Measurements from ENCODE around the gene ELL2. TPM values are rescaled to one million over a fixed set of nuclear protein-coding genes. Genes with fewer than 3 reads are reported as not detected.
"Not testable (repeated sequence)": the region's sequence is repeated elsewhere in the genome, so short reads cannot be mapped to it uniquely, and the experiment has no call there.

ELL2 gene
- total RNA-seq, 2 experiments from 2014 or later, result 75.0 to 78.6 TPM

DNA sequence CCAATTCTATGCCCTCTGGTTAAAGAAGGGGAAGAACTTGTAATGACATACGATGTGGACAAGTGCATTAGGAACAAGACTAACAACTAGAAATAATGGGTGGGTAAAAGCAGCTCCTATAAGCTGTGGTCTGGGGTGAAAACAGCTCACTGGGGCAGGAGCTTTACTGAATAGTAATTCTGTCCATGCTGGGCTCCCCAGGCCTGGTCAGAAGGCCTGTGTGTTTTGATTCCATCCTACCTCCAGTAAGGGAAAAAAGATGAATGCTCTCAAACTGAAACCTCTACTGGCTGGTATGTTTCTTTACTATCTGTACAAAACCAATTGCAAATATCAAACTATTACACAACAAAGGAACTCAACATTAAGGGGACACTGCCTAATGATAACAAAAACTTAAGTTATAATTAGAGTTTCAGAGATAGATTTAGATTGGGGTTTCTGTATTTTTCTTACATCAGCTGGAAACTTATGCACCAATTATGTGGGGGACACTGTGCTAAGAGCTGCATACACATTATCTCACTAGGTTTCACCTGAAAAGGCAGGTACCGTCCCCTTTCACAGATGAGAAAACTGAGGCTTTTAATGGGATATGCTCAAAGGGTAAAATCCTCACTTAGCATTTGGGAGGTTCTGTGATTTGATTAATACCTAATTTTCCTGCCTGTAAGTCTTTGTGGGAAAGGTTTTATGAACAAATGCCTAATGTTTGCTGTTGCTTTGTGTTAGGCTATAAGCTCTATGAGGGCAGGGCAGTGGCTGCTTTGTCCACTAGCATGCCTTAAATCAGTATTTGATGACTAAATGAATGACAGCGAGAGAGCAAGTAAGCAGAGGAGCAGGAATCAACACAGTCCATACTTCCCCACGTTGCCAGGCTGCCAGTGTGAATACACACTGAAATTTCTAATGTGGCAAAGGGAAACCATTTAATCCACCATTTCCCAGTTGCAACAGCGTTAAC, 53.6 kb downstream of the ELL2 start:
- Mint-ChIP-seq H3K4me3 (no peak overlapping the region), H3K27me3 (ENCODE audit: low read depth) (no peaks in the 10 kb centered on the region)
- CTCF ChIA-PET, result no interaction called here

GRCh38 chr5:95907067-95907705, 54.5 kb downstream of the ELL2 start:
- H3K9me3 Mint-ChIP-seq, result no peaks in the 10 kb centered on the region
- intact Hi-C loops (cut with micrococcal nuclease), result no loop called here
- H3K27me3 Mint-ChIP-seq (ENCODE audit: low read depth), result no peaks in the 10 kb centered on the region
- no peak for DNase-seq
- CTCF ChIA-PET, result no interaction called here
- H3K27ac Mint-ChIP-seq, result no peak overlapping the region
- H3K36me3 Mint-ChIP-seq (ENCODE audit: low read depth), result peaks cover 25% of the 10 kb centered on the region
- peaks cover 1% of the 10 kb centered on the region for H3K4me1 Mint-ChIP-seq (ENCODE audit: low read depth)
- H3K4me3 Mint-ChIP-seq, result no peak overlapping the region

More for the DNA sequence above, 53.6 kb downstream of the ELL2 start:
- Mint-ChIP-seq H3K36me3 (ENCODE audit: low read depth) (peaks cover 28% of the 10 kb centered on the region), H3K27ac (no peak overlapping the region), H3K4me1 (ENCODE audit: low read depth) (no peaks in the 10 kb centered on the region), H3K9me3 (no peaks in the 10 kb centered on the region)
- no peak for DNase-seq
- intact Hi-C loops (cut with micrococcal nuclease), result no loop called here

- H3K9me3 Mint-ChIP-seq; CTCF ChIA-PET; H3K4me1 Mint-ChIP-seq (ENCODE audit: low read depth); H3K27ac Mint-ChIP-seq; H3K27me3 Mint-ChIP-seq (ENCODE audit: low read depth); DNase-seq; intact Hi-C loops (cut with micrococcal nuclease); H3K4me3 Mint-ChIP-seq: not testable (repeated sequence)
- peaks cover 23% of the 10 kb centered on the region for H3K36me3 Mint-ChIP-seq (ENCODE audit: low read depth)
These were observed 55.3 kb downstream of the ELL2 start for GRCh38 chr5:95906398-95906797.

DNA sequence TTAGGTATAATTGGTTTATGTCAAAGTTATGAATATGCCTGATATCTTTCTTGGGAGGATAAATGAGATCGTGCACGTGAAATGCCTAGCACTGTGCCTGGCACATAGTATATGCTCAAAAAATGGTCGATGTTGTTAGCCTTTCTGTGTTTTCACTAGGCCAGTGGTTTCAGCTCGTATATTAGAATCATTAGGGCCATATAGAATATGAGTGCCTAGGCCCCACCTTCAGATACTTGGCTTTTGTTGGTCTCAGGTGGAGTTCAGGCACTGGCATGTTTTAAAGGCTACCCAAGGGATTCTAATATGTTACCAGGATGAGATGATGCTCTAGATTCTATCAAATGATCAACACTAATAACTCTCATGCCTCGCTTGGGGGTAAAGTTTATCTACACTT, 56.8 kb downstream of the ELL2 start:
- Mint-ChIP-seq H3K27me3 (ENCODE audit: low read depth) (no peaks in the 10 kb centered on the region), H3K36me3 (ENCODE audit: low read depth) (peaks cover 21% of the 10 kb centered on the region), H3K4me1 (ENCODE audit: low read depth) (peaks cover 3% of the 10 kb centered on the region), H3K4me3 (no peak overlapping the region), H3K9me3 (no peaks in the 10 kb centered on the region), H3K27ac (no peak overlapping the region)
- intact Hi-C loops (cut with micrococcal nuclease), result no loop called here
- DNase-seq, result no peak
- CTCF ChIA-PET, result interaction anchor here (0.6 to 0.9 kb wide), 2 partner anchors 731 to 1522 kb away, joined by 3 to 5 read pairs; no protein-coding TSS in a partner anchor

- H3K36me3 Mint-ChIP-seq (ENCODE audit: low read depth), result peaks cover 22% of the 10 kb centered on the region
- H3K4me3 Mint-ChIP-seq, result no peak overlapping the region
- H3K27me3 Mint-ChIP-seq (ENCODE audit: low read depth), result no peaks in the 10 kb centered on the region
- H3K4me1 Mint-ChIP-seq (ENCODE audit: low read depth), result peaks cover 3% of the 10 kb centered on the region
- no peak overlapping the region for H3K27ac Mint-ChIP-seq
- no peaks in the 10 kb centered on the region for H3K9me3 Mint-ChIP-seq
- DNase-seq, result no peak
- CTCF ChIA-PET, result interaction anchor here (0.8 kb wide), 1 partner anchor 123 kb away, joined by 3 read pairs; no protein-coding TSS in a partner anchor
- intact Hi-C loops (cut with micrococcal nuclease), result no loop called here
These were observed 57.8 kb downstream of the ELL2 start for GRCh38 chr5:95903838-95904237.

- Mint-ChIP-seq H3K27me3 (ENCODE audit: low read depth) (no peaks in the 10 kb centered on the region), H3K4me3 (no peak overlapping the region), H3K4me1 (ENCODE audit: low read depth) (peaks cover 3% of the 10 kb centered on the region), H3K9me3 (no peaks in the 10 kb centered on the region), H3K36me3 (ENCODE audit: low read depth) (peaks cover 30% of the 10 kb centered on the region), H3K27ac (no peak overlapping the region)
- CTCF ChIA-PET, result no interaction called here
- DNase-seq, result no peak
- intact Hi-C loops (cut with micrococcal nuclease), result no loop called here
These were observed 59.7 kb downstream of the ELL2 start for GRCh38 chr5:95901676-95902627.

DNA sequence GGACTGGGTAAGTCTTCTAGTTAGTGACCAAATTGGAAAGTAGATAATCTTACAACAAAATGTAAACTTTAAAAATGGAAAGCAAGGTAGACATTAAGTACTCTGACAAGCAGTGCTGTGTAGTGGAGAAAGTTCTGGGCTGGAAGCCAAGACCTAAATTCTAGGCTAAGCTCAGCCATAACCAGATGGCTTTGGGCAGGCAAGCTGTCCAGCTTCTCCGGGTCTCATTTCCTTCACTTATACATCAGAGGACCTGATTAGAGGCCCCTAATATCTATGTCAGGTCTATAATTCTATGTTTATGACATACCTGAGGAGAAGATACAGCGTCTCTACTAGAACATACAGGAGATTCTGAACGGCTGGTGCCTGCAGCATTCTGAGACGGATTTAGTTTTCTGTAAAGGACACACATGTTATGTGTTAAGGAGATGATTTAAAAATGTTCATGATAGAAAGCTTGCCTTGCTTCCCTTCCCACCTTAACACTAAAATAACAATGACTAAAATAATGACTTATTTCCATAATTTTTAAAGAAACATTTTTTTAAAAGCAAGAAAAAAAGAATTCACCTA, 61.2 kb downstream of the ELL2 start:
- Mint-ChIP-seq H3K36me3 (ENCODE audit: low read depth) (peaks cover 36% of the 10 kb centered on the region), H3K9me3 (no peaks in the 10 kb centered on the region), H3K4me1 (ENCODE audit: low read depth) (peaks cover 3% of the 10 kb centered on the region), H3K4me3 (no peak overlapping the region), H3K27me3 (ENCODE audit: low read depth) (no peaks in the 10 kb centered on the region), H3K27ac (no peak overlapping the region)
- intact Hi-C loops (cut with micrococcal nuclease), result no loop called here
- DNase-seq, result no peak
- CTCF ChIA-PET, result interaction anchor here (0.6 kb wide), 2 partner anchors 7 to 435 kb away, joined by 3 read pairs; no protein-coding TSS in a partner anchor

DNA sequence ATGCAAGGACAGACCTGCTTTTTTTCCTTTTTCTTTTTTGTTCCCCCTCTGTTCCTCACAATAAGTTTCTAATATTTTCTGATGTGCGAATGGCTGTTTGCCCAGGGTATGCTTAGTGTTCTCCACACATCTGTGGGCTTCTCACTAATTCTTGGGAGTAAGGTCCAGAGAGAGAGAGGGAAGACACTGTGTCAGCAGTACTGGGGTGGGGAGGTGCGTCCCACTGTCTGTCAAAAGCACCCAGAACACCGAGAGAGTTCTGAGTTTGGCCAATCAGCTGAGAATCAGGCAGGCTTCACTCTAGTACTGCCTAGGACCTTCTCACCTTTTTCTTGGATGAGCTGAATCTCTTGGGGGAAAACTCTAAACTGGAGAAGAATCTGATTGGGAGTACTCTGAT, 61.8 kb downstream of the ELL2 start:
- Mint-ChIP-seq H3K27me3 (ENCODE audit: low read depth) (no peaks in the 10 kb centered on the region), H3K9me3 (no peaks in the 10 kb centered on the region), H3K36me3 (ENCODE audit: low read depth) (peaks cover 41% of the 10 kb centered on the region), H3K27ac (no peak overlapping the region), H3K4me1 (ENCODE audit: low read depth) (peaks cover 3% of the 10 kb centered on the region), H3K4me3 (no peak overlapping the region)
- CTCF ChIA-PET, result no interaction called here
- no peak for DNase-seq
- intact Hi-C loops (cut with micrococcal nuclease), result no loop called here

GRCh38 chr5:95899006-95899405, 62.6 kb downstream of the ELL2 start:
- Mint-ChIP-seq H3K4me3 (no peak overlapping the region), H3K27me3 (ENCODE audit: low read depth) (no peaks in the 10 kb centered on the region), H3K36me3 (ENCODE audit: low read depth) (peaks cover 42% of the 10 kb centered on the region), H3K27ac (no peak overlapping the region), H3K4me1 (ENCODE audit: low read depth) (peaks cover 3% of the 10 kb centered on the region), H3K9me3 (no peaks in the 10 kb centered on the region)
- CTCF ChIA-PET, result no interaction called here
- no peak for DNase-seq
- intact Hi-C loops (cut with micrococcal nuclease), result no loop called here

GRCh38 chr5:95895771-95896170, 65.9 kb downstream of the ELL2 start:
- H3K4me3 Mint-ChIP-seq, result no peak overlapping the region
- CTCF ChIA-PET, result no interaction called here
- intact Hi-C loops (cut with micrococcal nuclease), result no loop called here
- peaks cover 34% of the 10 kb centered on the region for H3K36me3 Mint-ChIP-seq (ENCODE audit: low read depth)
- H3K9me3 Mint-ChIP-seq, result no peaks in the 10 kb centered on the region
- H3K4me1 Mint-ChIP-seq (ENCODE audit: low read depth), result no peaks in the 10 kb centered on the region
- H3K27me3 Mint-ChIP-seq (ENCODE audit: low read depth), result no peaks in the 10 kb centered on the region
- no peak overlapping the region for H3K27ac Mint-ChIP-seq
- DNase-seq, result no peak

DNA sequence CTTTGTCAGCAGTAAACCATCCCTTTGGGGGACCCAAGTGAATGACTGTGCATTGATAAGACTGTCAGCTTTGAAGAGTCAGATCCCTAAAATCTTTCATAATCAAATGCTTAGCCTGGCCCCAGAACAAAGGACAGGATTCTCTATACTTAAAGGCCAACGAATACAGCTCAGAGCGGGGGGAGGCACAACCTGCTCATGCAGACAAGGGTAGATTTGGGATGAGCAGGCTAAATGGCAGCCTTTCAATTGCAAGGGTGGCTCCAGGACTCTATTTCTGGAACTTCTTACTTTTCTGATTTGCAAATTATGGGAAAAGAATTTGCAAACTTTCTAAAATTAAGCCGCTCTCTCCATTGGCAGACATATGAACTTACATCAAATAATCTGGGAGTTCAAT, 66.4 kb downstream of the ELL2 start:
- H3K27ac Mint-ChIP-seq, result no peak overlapping the region
- intact Hi-C loops (cut with micrococcal nuclease), result no loop called here
- no peak for DNase-seq
- no peak overlapping the region for H3K4me3 Mint-ChIP-seq
- no peaks in the 10 kb centered on the region for H3K9me3 Mint-ChIP-seq
- CTCF ChIA-PET, result interaction anchor here (0.8 to 0.9 kb wide), 2 partner anchors 21 to 440 kb away, joined by 4 to 6 read pairs; no protein-coding TSS in a partner anchor
- no peaks in the 10 kb centered on the region for H3K27me3 Mint-ChIP-seq (ENCODE audit: low read depth)
- H3K4me1 Mint-ChIP-seq (ENCODE audit: low read depth), result no peaks in the 10 kb centered on the region
- H3K36me3 Mint-ChIP-seq (ENCODE audit: low read depth), result peaks cover 39% of the 10 kb centered on the region
